Calu3 (cell line): Measurements from ENCODE around the gene TRIM26. TPM values are rescaled to one million over a fixed set of nuclear protein-coding genes. Genes with fewer than 3 reads are reported as not detected.

ENCODE experiments used
- BruUV-seq: library from RNA; stranded (reverse); fragments of 400-500 nt; replicated peaks from 2 replicates; lab custom pipeline; 2021; lab: Mats Ljungman, UMichigan
- CTCF ChIA-PET: fragments of 300-600 bp; sonication (Branson Sonifier 250); formaldehyde crosslinking; loops from one replicate; lab custom pipeline; 2022; ENCODE audit warnings: antibody characterized with exemption; lab: Charles Lee
- DNase-seq: peaks from one replicate; pipeline ENCODE4 v3.0.0; 2022
- H3K27ac Mint-ChIP-seq: one replicate; pipeline ENCODE4 v1.8.0; 2022; ENCODE audit warnings: mixed read lengths; ENCODE audit not compliant: unreplicated experiment
- H3K27me3 Mint-ChIP-seq: one replicate; pipeline ENCODE4 v1.8.0; 2022; ENCODE audit warnings: mixed read lengths; ENCODE audit not compliant: unreplicated experiment
- H3K36me3 Mint-ChIP-seq: one replicate; pipeline ENCODE4 v1.8.0; 2022; ENCODE audit warnings: mild to moderate bottlenecking, moderate library complexity, mixed read lengths; ENCODE audit not compliant: insufficient read depth, unreplicated experiment
- H3K4me1 Mint-ChIP-seq: one replicate; pipeline ENCODE4 v1.8.0; 2022; ENCODE audit warnings: mild to moderate bottlenecking, low read depth, mixed read lengths; ENCODE audit not compliant: unreplicated experiment
- H3K4me3 Mint-ChIP-seq: one replicate; pipeline ENCODE4 v1.8.0; 2022; ENCODE audit warnings: mild to moderate bottlenecking, low read depth, moderate library complexity, mixed read lengths; ENCODE audit not compliant: unreplicated experiment
- H3K9me3 Mint-ChIP-seq: one replicate; pipeline ENCODE4 v1.8.0; 2022; ENCODE audit warnings: low read depth, mixed read lengths; ENCODE audit not compliant: unreplicated experiment
- intact Hi-C: fragments of 100-400 bp; cut with micrococcal nuclease; formaldehyde crosslinking; loops from one replicate; pipeline ENCODE4 v1.10.0; 2022; ENCODE audit not compliant: unreplicated experiment
- total RNA-seq: library from RNA; stranded (reverse); gene quantifications from 2 replicates; pipeline ENCODE4 v1.2.3, GENCODE V29; 2022
- TF ChIP-seq, protein P1 (sequence below): fragments of 200-600 bp; IDR thresholded peaks from one replicate; pipeline ENCODE4 v1.8.0; 2022; ENCODE audit warnings: antibody characterized with exemption; ENCODE audit not compliant: unreplicated experiment

The TRIM26 gene
- total RNA-seq, 1 experiment from 2014 or later = 89.9 TPM

DNA sequence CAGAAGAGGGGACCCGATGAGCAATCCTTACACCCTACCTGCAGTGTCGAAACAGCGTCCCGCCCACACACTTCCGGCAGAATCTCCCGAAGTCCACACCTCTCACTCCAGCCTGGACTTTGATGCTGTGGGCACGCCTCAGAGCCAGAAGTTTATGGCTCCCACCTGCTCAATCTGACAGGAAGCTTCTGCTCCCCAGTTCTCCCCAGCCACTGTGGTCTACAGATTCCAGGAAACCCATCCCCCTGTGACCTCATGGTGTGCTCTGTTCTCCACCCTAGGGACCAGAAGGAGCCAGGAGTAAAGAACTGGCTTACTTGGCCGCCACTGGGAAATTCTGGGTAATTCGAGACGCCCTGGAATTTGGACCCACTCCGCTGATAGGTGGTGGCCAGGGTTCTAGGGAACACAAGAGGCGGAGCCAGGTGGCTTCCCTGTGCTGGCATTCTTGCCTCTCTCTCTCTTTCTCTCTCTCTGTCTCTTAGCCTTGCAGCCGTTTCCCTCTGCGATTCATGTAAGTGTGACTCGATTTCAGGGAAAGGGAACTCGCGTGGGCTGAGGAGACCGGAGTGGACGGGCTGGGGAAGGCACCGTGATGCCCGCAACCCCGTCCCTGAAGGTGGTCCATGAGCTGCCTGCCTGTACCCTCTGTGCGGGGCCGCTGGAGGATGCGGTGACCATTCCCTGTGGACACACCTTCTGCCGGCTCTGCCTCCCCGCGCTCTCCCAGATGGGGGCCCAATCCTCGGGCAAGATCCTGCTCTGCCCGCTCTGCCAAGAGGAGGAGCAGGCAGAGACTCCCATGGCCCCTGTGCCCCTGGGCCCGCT, 49.9 kb downstream of the TRIM26 start, which contains the start of gene TRIM15:
Gene TRIM15, plus strand, starts transcription at position 457 of the 828 bp plus-strand sequence. Its CDS starts 139 bp downstream, at position 596.
- peak within 1 kb of the TSS; percentile 94 for H3K4me3 Mint-ChIP-seq
- H3K27ac Mint-ChIP-seq = peak within 1 kb of the TSS; percentile 77
- intact Hi-C loops = no loop called here
- peak; percentile 84 for DNase-seq
- peaks cover 31% of the 10 kb centered on the region for H3K4me1 Mint-ChIP-seq
- BruUV-seq = TSS peak; percentile 68
- peaks cover 24% of the 10 kb centered on the region for H3K36me3 Mint-ChIP-seq
- H3K27me3 Mint-ChIP-seq = no peaks in the 10 kb centered on the region
- H3K9me3 Mint-ChIP-seq = no peaks in the 10 kb centered on the region
- CTCF ChIA-PET = interaction anchor here (0.6 to 1.3 kb wide), 3 partner anchors 12 to 62 kb away, joined by 3 read pairs; no protein-coding TSS in a partner anchor
- TF ChIP-seq, protein P1, sequence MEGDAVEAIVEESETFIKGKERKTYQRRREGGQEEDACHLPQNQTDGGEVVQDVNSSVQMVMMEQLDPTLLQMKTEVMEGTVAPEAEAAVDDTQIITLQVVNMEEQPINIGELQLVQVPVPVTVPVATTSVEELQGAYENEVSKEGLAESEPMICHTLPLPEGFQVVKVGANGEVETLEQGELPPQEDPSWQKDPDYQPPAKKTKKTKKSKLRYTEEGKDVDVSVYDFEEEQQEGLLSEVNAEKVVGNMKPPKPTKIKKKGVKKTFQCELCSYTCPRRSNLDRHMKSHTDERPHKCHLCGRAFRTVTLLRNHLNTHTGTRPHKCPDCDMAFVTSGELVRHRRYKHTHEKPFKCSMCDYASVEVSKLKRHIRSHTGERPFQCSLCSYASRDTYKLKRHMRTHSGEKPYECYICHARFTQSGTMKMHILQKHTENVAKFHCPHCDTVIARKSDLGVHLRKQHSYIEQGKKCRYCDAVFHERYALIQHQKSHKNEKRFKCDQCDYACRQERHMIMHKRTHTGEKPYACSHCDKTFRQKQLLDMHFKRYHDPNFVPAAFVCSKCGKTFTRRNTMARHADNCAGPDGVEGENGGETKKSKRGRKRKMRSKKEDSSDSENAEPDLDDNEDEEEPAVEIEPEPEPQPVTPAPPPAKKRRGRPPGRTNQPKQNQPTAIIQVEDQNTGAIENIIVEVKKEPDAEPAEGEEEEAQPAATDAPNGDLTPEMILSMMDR = no peak

DNA sequence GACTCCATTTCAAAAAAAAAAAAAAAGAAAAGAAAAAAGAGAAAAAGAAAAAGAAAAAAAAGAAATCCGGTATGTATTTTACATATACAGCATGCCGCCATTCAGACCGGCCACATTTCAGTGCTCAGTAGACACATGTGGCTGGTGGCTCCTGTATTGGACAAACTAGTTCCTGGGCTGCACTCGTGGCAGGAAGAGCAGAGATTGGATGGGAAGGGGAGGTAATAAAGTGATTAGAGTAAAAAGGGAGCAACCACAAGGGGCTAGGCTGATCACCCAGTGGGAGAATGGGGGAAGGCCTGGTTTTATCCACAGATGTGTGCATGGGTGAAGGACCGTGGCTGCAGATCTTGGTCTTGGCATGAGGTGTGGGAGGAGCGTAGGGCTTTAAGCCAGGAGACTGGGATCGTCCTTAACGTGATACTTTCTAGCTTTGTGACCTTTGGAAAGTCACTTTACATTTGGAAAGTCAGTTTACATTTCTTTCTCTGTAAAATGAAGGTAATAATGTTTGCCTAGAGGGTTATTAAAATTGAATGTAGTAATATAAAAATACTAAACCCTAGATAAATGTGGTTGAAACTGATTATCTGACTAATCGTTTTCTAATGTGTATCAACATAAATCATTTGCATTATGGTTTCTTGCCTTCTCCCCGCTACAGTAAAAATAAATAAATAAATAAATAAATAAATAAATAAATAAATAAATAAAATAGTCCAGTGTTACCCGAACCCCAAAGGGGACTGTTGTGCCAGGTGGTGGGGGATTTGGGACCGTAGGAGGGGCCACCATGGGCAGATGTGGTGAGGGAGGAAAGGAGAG, 50.7 kb downstream of the TRIM26 start:
- Mint-ChIP-seq H3K27me3 (no peaks in the 10 kb centered on the region), H3K9me3 (no peaks in the 10 kb centered on the region), H3K36me3 (peaks cover 22% of the 10 kb centered on the region), H3K4me1 (peaks cover 31% of the 10 kb centered on the region), H3K4me3 (peak overlapping the region; percentile 94), H3K27ac (peak overlapping the region; percentile 77)
- DNase-seq = no peak
- BruUV-seq = TSS peak; percentile 68
- intact Hi-C loops = no loop called here
- CTCF ChIA-PET = no interaction called here
- TF ChIP-seq, protein P1 = no peak

DNA sequence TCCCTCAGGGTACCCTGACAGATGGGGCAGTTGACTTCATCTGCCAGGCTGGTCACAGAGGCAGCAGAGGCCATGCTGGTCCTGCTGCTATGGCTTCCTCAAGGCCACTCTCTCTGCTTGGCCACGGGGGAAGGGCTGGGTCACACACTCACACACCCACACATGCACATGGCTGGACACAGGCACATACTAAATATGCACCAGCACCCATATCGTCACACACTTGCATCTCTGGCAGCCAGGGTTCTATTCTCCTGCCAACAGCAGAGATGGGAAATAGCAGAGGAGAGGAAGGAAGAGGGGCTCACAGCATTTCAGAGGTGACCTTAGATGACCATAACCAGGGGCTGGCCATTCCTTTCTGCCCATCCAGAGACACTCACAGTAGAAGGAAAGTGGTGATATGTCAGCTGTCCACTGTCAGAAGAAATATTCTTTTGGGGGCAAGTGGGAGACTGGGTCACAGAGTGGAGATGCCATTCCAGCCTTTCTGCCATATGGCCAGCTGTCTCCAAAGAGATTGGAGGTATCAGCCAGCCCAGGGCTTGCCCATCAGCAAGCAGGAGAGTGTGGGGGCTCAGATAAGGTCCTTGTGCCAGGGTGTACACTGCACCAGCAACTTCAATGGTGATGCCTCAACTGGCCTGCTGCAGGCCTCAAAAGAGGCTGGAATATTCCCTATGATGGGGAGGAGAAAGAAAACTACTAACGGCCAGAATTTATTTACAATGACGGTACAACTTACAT, 52.2 kb downstream of the TRIM26 start, which contains the start of gene TRIM10:
Gene TRIM10, minus strand, starts transcription at position 427 of the 747 bp plus-strand sequence. Its CDS starts 353 bp downstream, at position 74.
- H3K36me3 Mint-ChIP-seq = peaks cover 22% of the 10 kb centered on the region
- DNase-seq = no peak
- H3K4me1 Mint-ChIP-seq = peaks cover 29% of the 10 kb centered on the region
- intact Hi-C loops = no loop called here
- no TSS peak for BruUV-seq
- TF ChIP-seq, protein P1 = no peak
- peak within 1 kb of the TSS; percentile 71 for H3K27ac Mint-ChIP-seq
- H3K4me3 Mint-ChIP-seq = peak within 1 kb of the TSS; percentile 49
- no peaks in the 10 kb centered on the region for H3K27me3 Mint-ChIP-seq
- no peaks in the 10 kb centered on the region for H3K9me3 Mint-ChIP-seq
- CTCF ChIA-PET = no interaction called here
